Hippocampal formation (tissue), 2 donors: ENCODE results near the gene EPHB6.

ENCODE experiments used
- DNase-seq, 2 donors: peaks; one replicate each; lab custom pipeline; 2025; lab: John Stamatoyannopoulos, UW

Gene EPHB6

DNA sequence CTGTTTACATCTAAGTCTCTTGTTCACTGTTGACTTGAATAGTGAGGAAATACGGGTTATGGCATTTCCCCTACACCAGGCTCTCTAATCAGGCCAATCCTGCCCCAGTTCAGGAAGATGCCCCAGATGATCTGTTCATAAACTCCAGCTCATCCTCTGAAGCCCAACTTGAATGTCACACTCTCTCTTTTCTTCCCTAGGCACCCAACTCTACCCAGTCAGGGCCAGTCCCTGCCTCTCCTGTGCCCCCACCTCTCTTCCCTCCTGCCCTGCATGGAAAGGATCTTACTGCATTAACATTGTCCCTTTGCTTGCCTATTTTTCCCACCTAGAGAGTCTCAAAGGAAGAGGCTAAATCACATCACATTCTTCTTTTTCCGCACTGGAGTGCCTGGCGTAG, 41.3 kb downstream of the EPHB6 start:
- DNase-seq, result no peak

DNA sequence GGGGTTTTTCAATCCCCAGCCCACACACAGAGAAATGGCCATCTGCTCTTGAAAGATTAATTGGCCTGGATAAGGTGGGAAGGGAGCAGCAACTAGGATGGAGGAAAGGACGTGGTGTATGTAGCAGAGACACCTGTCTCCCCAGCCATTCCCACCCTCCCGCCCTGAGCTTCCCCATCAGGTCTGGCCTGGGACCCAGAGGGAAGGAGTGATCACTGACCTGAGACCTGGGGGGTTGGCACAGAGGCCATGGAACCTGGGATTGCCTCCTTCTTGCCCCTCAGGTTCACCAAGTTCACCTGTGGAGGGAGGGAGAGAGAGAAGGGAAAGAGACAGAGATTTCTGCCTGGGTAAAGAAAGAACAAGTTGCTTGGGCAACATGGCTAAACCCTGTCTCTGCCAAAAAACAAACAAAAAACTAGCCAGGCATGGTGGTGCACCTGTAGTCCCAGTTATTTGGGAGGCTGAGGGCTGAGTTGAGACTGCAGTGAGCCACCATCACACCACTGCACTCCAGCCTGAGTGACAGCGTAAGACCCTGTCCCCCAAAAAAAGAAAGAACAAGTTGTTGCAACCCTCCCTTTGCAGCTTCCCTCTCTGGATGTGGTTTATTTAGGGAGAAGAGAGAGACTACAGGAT, 42.0 kb downstream of the EPHB6 start:
- no peak for DNase-seq

- DNase-seq, result no peak
These were observed 42.8 kb downstream of the EPHB6 start for GRCh38 chr7:142897691-142898090.

DNA sequence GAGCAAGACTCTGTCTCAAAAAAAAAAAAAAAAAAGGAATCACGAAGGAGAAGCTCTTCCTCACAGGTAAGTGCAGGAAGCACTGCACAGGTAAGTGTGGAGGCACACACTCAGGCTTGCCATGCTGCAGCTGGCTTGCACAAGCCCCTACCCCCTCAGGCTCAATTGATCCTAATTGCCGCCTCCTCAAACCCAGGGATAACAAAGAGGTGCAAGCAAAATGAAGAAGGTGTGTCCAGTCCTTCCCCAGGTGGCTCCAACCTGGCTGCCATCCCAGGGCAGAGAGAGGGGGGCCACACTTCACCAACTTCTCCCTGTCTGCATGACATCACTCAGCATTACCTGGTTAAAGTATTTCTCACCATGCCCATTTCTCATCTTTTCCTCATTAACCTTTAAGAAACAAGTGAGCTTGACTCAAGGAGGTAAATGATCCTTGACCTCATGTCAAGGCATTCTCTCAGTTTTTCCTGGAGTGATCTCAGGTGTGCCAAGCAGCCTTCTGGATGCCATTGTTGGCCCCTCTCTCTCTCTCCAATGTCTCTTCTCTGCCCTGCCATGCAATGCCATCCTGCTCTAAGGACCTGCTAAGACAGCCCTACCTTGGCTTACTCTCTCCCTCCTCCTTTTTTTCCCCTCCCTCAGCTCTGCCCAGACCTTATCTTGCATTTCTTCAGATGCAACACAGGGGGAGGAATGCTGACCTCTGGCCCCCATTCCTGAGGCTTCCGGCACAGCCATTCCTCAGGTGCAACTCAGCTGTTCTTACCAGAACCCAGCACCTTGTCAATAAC, 43.7 kb downstream of the EPHB6 start:
- DNase-seq, result no peak

DNA sequence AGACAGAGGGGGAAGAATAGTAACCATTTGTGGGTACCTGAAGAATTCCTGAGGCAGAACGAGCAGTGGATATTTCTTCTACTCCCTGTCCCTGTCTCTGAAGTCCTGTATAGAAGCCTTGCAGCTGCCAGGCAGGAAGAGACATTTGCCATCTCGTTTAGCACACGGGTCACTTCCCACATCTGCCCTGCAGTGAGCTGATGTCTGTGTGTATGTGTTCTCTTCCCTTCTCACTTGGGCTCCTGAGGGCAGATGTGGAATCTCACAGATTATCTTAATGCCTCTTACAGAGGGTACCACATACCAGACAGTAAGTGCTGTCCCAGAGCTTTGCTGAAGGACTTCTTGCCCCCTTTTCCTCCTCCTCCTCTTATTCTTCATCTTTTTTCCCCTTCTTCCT, 44.8 kb downstream of the EPHB6 start:
- DNase-seq, result no peak

DNA sequence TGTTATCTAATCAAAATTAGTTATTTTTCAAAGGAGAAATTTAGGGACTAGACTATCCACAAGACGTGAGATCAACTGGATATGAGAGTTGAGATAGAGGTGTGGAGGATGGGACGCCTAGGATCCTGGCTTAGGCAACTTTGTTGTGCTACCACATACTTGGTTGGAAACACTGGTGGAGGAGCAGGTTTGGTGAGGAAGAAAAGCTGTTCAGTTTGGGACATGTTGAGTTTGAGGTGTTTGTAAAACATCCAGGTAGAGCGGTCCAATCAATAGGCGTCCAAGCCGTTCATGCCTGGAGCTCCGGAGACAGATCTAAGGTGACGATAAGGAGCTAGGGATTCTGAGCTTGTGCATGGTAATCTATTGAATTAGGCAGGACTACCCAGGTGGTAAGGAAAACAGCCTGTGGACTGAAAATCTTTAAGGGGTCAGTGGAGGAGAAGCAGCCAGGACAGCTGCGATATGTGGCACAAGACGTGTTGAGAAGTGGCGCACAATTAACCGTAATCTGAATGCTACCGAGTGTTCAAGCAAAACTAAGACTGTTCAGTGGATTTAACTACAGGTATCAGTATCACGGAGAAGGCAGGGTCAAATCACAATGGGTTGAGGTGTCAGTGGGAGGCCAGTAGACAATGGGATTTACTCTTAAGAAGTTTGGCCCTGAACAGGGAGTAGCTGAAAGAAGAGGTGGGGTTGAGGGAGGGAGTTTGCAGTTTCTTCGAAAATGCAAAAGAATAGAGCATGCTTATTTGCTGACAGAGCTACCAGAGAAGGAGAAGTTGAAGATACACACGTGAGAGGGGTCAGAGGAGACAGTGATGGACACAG, 46.8 kb downstream of the EPHB6 start:
- DNase-seq, result no peak

GRCh38 chr7:142904128-142904527, 49.3 kb downstream of the EPHB6 start:
- DNase-seq, result no peak

- no peak for DNase-seq
These were observed 50.9 kb downstream of the EPHB6 start for GRCh38 chr7:142905759-142906158.

DNA sequence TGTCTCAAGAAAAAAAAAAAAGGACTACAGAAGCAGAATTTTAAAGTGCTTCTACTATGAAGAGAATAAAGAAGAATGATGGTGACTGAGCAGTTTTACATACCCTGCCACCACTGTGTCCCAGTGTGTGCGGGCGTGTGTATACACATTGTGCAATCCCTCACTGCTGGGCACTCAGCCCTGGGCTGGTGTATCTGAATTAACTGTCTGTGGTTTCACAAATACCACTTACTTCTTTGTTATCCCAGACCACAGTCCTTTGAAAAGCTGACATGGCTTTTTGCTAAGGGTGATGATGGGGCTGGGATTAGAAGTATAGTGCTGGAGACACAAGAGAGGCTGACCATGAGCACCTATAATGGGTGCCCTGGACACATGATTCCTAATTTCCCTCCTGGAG, 51.8 kb downstream of the EPHB6 start:
- no peak for DNase-seq

DNA sequence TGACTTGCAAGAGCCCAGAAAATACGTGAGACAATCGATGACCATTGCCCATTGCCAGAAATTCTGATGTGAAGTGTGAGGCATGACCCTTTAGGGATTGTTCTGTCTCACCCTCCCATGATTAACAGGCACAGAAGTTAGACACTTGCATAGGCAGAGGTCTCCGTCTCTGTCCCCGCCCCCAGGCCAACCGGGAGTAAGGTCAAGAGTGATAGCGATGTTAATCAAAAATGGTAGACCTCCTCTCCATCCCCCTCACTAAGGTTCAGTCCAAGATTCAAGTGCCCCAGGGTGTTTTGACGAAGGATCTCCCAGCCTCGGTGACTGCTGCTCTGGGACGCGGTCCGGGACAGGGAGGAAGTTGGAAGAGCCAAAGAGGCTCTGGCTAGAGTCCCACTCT, 53.4 kb downstream of the EPHB6 start:
- DNase-seq, result no peak

DNA sequence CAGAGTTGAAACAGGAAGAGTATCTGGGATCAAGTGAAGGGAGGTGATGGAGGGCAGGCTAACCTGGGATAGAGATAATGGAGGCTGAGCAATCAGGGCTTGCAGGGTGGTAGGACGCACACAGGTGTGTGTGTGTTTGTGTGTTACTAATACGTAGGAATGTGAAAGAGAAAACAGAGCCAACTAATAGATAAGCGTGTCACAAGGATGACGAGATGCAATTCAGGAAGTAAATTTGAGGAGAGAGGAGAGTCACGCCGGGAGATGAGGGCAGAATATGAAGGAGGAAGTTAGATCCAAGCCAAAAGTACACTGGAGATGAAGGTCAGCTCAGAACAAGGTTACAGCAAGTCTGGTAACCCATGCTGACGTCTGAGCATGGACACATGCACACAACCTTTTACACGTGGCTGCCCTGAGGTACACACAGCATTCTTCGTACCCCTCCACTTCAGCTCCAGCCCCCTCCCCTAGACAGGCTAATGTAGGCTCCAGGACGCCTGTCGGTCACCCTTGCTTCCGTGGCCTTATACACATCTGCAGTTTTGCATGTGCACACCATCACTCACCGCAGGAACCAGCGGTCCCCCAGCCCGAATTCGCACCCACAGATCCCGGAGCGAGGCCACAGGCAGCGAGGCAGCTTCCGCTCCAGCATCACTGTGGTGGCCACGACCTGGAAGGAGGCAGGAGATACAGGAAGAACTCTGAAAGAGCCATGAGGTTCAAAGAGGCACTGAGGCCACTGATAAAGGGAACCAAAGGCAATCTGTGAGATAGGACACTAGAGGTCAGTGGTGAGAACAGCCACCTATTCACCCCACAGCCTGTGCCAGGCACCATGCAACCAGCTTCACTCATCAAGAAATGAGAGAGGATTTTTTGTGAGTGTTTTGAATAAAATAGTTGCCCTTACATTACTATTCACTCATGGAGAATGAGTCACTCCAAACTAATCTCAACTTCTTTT, 54.3 kb downstream of the EPHB6 start:
- DNase-seq, result no peak

DNA sequence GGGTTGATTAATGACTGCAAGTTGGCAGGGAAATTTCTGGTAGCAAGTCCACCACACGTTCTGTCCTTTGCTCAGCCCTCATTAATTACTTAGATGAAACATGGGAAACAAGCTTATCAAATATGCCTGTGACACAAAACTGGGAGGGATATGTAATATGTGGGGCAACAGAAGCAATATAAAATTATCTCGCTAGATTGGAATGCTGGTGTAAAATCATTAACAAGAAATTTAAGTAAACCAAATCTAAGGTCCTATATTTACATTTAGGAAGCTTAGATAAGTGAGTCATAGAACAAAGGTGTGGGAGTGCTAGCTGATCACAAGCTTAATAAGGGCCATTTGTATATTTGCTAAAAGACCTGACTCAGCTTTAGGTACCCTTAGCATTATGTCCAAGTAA, 55.2 kb downstream of the EPHB6 start:
- DNase-seq, result no peak

DNA sequence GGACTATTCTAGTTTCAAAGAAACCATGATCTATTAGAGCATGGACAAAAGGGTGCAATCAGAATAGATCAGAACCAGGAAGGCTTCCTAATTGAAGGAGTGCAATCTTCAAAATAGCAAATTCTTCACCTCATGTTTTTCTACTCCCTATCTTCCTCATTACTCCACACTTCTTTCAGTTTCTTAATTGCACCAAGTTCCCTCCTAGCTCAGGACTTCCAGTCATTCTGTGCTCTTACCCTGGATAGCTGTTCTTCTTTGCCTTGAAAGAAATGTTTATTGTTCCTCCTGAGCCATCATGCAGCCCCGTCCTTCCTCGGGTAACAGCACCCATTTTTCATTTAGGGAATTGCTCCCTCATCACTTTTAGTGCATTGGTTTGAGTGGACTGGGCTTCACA, 55.6 kb downstream of the EPHB6 start:
- DNase-seq, result no peak

- no peak for DNase-seq
These were observed 58.2 kb downstream of the EPHB6 start for GRCh38 chr7:142913051-142913450.

GRCh38 chr7:142913566-142913965, 58.7 kb downstream of the EPHB6 start:
- DNase-seq, result no peak

GRCh38 chr7:142914121-142914520, 59.2 kb downstream of the EPHB6 start:
- no peak for DNase-seq

DNA sequence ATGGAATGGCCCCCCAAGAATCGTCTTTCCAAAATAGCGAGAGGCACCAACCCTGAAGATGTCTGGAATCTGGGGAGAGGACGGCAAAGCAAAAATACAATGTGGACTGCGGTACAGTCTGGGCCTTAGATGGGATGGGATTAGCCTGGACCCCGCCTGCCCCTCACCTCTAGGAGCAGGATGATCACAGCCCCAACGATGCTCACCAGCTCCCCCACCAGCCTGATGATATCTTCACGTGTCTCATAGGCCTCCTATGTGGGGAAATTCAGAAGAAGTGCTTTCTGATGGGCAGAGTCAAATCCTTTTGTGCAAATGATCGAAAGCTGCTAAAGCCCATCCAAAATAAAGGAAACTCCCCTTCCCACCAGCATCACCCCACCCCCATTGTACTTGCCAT, 60.4 kb downstream of the EPHB6 start:
- no peak for DNase-seq

DNA sequence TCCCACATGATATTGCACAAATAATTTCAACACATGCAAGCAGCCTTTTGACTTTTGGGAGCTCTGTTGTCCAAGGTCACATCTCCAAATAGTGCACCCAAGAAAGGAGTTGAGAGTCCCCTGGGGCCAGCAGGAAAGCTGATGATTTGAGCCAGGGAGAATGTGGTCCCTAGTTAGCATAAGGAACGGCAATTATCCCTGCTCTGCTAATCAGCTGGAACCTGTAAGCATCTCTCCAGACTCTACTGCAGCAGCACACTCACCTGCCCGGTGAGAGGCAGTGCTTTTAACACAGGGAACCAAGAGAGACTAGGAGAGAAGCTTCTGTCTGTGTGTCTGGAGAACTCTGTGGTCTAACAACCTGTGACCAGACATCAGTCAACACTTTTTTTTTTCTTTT, 61.6 kb downstream of the EPHB6 start:
- no peak for DNase-seq

GRCh38 chr7:142917447-142917846, 62.6 kb downstream of the EPHB6 start:
- no peak for DNase-seq

GRCh38 chr7:142918901-142919300, 64.0 kb downstream of the EPHB6 start:
- DNase-seq, result no peak

- no peak for DNase-seq
These were observed 64.8 kb downstream of the EPHB6 start for GRCh38 chr7:142919656-142920055.
